ENCODE data around the gene TMEM229A.

TMEM229A gene

GRCh38 chr7:123987445-123987844 lies 45.4 kb downstream of the TMEM229A start:
- no peak overlapping the region for H3K4me3 ChIP-seq (replicated peaks in 1 of 2; ENCODE audit: low read depth in 2 of 2, low read length in 2 of 2)
- no peak for TF ChIP-seq CTCF (IDR thresholded peaks at IDR 0.05; ENCODE audit: low read depth, low read length)
- DNase-seq (ENCODE audit: low read depth in 2 of 2) = no peak

All from cardiac fibroblast (primary cell).